Cardiac fibroblast (primary cell): ENCODE measurements around the gene CBFB.

Source experiments
- DNase-seq, 2 donors: peaks; one replicate each; pipeline versions ENCODE4 v3.0.0 to v3.0.0-alpha.2; 2010; ENCODE audit warnings: low read depth in 2 of 2
- H3K4me3 ChIP-seq, 2 donors: replicated peaks in 1 of 2; 1 replicate in 1 of 2; 2 replicates in 1 of 2; pipeline ENCODE4 v1.5.1; 2011; ENCODE audit warnings: low read depth in 2 of 2, low read length in 2 of 2, mild to moderate bottlenecking in 2 of 2, moderate library complexity in 1 of 2
- CTCF ChIP-seq: IDR thresholded peaks from one replicate; pipeline ENCODE4 v1.5.1; 2011; ENCODE audit warnings: low read depth, mild to moderate bottlenecking, low read length, inconsistent platforms

Gene CBFB

GRCh38 chr16:67011274-67011673 is 17.7 kb upstream of the CBFB start:
- no peak for DNase-seq
- TF ChIP-seq CTCF = no peak
- no peak overlapping the region for H3K4me3 ChIP-seq

GRCh38 chr16:67013233-67013822 is 15.6 kb upstream of the CBFB start:
- no peak for DNase-seq
- TF ChIP-seq CTCF = no peak
- peak overlapping the region; percentile 32 to 52 for H3K4me3 ChIP-seq

- peak; percentile 64 to 88 for DNase-seq
- peak overlapping the region; percentile 43 to 52 for H3K4me3 ChIP-seq
These were observed 14.9 kb upstream of the CBFB start for GRCh38 chr16:67013823-67014633.

GRCh38 chr16:67014634-67015312 is 14.2 kb upstream of the CBFB start:
- no peak for TF ChIP-seq CTCF
- H3K4me3 ChIP-seq = peak overlapping the region; percentile 43 to 52
- DNase-seq = no peak

More at GRCh38 chr16:67013823-67014633, 14.9 kb upstream of the CBFB start:
- no peak for TF ChIP-seq CTCF

GRCh38 chr16:67015313-67015731 is 13.6 kb upstream of the CBFB start:
- H3K4me3 ChIP-seq = no peak overlapping the region
- DNase-seq = no peak
- no peak for TF ChIP-seq CTCF

- no peak for DNase-seq
- H3K4me3 ChIP-seq = no peak overlapping the region
- TF ChIP-seq CTCF = no peak
These were observed 12.8 kb upstream of the CBFB start for GRCh38 chr16:67016143-67016542.
